Suprapubic skin (tissue), 4 donors: ENCODE measurements around the gene ACTN3. TPM values are rescaled to one million over a fixed set of nuclear protein-coding genes. Genes with fewer than 3 reads are reported as not detected.
"Not testable (repeated sequence)": the region's sequence is repeated elsewhere in the genome, so short reads cannot be mapped to it uniquely, and the experiment has no call there.

ENCODE experiments used
- DNase-seq, 2 donors: peaks; one replicate each; pipeline ENCODE4 v3.0.0-alpha.2; 2019; ENCODE audit warnings: low spot score in 2 of 2
- H3K27ac ChIP-seq: fragments of 200-600 bp; sonication (generic); one replicate; pipeline ENCODE4 v1.5.1; 2019
- H3K27me3 ChIP-seq: fragments of 200-600 bp; sonication (generic); one replicate; pipeline ENCODE4 v1.5.1; 2019
- H3K36me3 ChIP-seq: fragments of 200-600 bp; sonication (generic); one replicate; pipeline ENCODE4 v1.5.1; 2019
- H3K4me1 ChIP-seq: fragments of 200-600 bp; sonication (generic); one replicate; pipeline ENCODE4 v1.5.1; 2019
- H3K4me3 ChIP-seq: fragments of 200-600 bp; sonication (generic); one replicate; pipeline ENCODE4 v1.5.1; 2019; ENCODE audit warnings: mild to moderate bottlenecking
- H3K9me3 ChIP-seq: fragments of 200-600 bp; sonication (generic); one replicate; pipeline ENCODE4 v1.5.1; 2019
- EP300 ChIP-seq: sonication (generic); formaldehyde crosslinking; IDR thresholded peaks from one replicate; pipeline ENCODE4 v1.6.1; 2017; ENCODE audit warnings: antibody characterized with exemption
- POLR2A ChIP-seq, 2 donors: fragments of 450-650 bp; IDR thresholded peaks; one replicate each; pipeline ENCODE4 v1.6.1; 2017; ENCODE audit warnings: antibody characterized with exemption in 2 of 2, mild to moderate bottlenecking in 2 of 2, moderate library complexity in 2 of 2
- POLR2AphosphoS5 ChIP-seq, 3 donors: sonication (generic); formaldehyde crosslinking; IDR thresholded peaks; one replicate each; pipeline ENCODE4 v1.6.1; 2017; ENCODE audit warnings: antibody characterized with exemption in 3 of 3
- WGBS: methylation state at CpG from one replicate; pipeline ENCODE4 v1.1.5; 2018; 5-methylcytosine and 5-hydroxymethylcytosine counted together
- total RNA-seq, 4 donors: library from RNA; depleted of rRNA; stranded (reverse); fragments of >200 nt; gene quantifications; one replicate each; pipeline ENCODE4 v1.1.0, GENCODE V29; 2016
- TF ChIP-seq, protein P1 (sequence below), 2 donors: fragments of 200-600 bp in 1 of 2; fragments of 450-650 bp in 1 of 2; sonication (generic) in 1 of 2; IDR thresholded peaks; one replicate each; pipeline ENCODE4 v1.5.1; 2016 to 2019; ENCODE audit warnings: antibody characterized with exemption in 2 of 2, mild to moderate bottlenecking in 1 of 2, moderate library complexity in 1 of 2

ACTN3 gene
- total RNA-seq, 4 donors from 2014 or later, result not detected

DNA sequence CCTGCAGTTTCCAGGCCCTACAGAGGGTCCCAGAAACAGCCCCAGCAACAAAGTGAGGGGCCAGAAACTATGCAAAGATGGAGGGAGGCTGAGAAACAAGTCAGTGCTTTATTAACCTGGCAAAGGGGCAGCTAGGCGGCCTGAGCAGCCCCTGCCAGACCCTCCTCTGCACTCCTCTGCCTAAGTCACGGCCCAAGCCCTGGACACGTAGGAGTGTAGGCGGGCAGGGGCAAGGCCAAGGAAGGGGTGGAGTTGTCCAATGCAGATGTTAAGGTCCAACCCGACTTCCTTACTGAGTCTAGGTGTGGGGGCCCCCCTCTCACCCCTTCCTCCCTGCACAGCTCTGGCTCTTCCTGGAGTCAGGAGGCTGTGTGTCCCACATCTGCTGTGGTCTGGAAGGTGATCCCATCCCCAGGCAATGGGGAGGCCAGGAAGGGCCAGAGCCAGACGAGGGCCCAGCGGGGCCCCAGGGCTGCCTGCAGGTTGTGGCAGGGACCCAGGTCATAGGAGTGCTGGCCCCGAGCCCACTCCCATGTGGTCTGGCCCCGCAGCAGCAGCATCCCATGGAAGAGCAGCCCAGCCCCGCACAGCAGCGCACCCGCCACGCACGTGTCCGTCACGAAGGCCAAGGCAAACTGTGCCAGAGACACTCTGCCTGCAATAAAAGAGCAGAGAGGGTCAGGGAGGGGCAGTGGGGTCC lies 7.4 kb upstream of the ACTN3 start:
- H3K27ac ChIP-seq, result no peak overlapping the region
- TF ChIP-seq POLR2AphosphoS5 (IDR thresholded peaks at IDR 0.05), result no peak
- no peak for TF ChIP-seq EP300
- TF ChIP-seq POLR2A (IDR thresholded peaks at IDR 0.05), result no peak
- TF ChIP-seq, protein P1, sequence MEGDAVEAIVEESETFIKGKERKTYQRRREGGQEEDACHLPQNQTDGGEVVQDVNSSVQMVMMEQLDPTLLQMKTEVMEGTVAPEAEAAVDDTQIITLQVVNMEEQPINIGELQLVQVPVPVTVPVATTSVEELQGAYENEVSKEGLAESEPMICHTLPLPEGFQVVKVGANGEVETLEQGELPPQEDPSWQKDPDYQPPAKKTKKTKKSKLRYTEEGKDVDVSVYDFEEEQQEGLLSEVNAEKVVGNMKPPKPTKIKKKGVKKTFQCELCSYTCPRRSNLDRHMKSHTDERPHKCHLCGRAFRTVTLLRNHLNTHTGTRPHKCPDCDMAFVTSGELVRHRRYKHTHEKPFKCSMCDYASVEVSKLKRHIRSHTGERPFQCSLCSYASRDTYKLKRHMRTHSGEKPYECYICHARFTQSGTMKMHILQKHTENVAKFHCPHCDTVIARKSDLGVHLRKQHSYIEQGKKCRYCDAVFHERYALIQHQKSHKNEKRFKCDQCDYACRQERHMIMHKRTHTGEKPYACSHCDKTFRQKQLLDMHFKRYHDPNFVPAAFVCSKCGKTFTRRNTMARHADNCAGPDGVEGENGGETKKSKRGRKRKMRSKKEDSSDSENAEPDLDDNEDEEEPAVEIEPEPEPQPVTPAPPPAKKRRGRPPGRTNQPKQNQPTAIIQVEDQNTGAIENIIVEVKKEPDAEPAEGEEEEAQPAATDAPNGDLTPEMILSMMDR (IDR thresholded peaks at IDR 0.05), result no peak
- peaks cover 16% of the 10 kb centered on the region for H3K4me1 ChIP-seq
- no peaks in the 10 kb centered on the region for H3K27me3 ChIP-seq
- no peak overlapping the region for H3K4me3 ChIP-seq
- no peak for DNase-seq
- WGBS, result 82% methylated on average over 16 of the region's 16 CpGs
- peaks cover 67% of the 10 kb centered on the region for H3K36me3 ChIP-seq
- no peaks in the 10 kb centered on the region for H3K9me3 ChIP-seq

DNA sequence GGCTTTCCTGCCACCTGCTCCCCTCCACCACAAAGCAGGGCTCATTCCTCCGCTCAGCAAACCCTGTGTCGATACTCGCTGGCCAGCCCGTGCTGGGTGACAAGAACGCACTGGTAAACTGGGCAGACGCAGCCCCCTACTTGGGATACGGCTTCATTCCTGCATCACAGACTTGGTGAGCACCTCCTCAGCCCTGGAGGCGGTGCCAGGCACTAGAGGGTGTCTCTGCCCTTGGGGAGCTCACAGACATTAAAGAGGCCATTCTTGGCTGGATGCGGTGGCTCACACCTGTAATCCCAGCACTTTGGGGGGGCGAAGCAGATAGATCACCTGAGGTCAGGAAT lies 6.9 kb upstream of the ACTN3 start:
- peaks cover 21% of the 10 kb centered on the region for H3K4me1 ChIP-seq
- no peak overlapping the region for H3K4me3 ChIP-seq
- no peaks in the 10 kb centered on the region for H3K9me3 ChIP-seq
- TF ChIP-seq EP300 (no peak), POLR2AphosphoS5 (IDR thresholded peaks at IDR 0.05) (no peak), POLR2A (IDR thresholded peaks at IDR 0.05) (no peak)
- TF ChIP-seq, protein P1 (IDR thresholded peaks at IDR 0.05), result no peak
- H3K36me3 ChIP-seq, result peaks cover 66% of the 10 kb centered on the region
- H3K27me3 ChIP-seq, result no peaks in the 10 kb centered on the region
- WGBS, result 98% methylated on average over 9 of the region's 10 CpGs
- DNase-seq, result no peak
- no peak overlapping the region for H3K27ac ChIP-seq

DNA sequence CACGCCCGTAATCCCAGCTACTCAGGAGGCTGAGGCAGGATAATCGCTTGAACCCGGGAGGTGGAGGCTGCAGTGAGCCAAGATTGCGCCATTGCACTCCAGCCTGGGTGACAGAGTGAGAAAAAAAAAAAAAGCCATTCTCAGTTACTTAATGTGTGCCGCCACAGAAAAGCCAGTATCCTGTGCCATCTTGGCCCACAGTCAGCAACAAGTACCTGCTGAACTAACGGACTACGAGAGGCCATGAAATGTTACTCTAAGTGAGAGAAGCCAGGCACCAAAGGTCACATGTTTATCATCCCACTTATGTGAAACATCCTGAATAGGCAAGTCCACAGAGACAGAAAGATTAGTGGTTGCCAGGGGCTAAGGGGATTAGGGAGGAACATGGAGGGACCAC lies 6.1 kb upstream of the ACTN3 start:
- H3K4me3 ChIP-seq, H3K27me3 ChIP-seq, H3K27ac ChIP-seq, H3K9me3 ChIP-seq, DNase-seq: not testable (repeated sequence)
- H3K36me3 ChIP-seq, result peaks cover 60% of the 10 kb centered on the region
- 82% methylated on average over 8 of the region's 8 CpGs for WGBS
- peaks cover 29% of the 10 kb centered on the region for H3K4me1 ChIP-seq

DNA sequence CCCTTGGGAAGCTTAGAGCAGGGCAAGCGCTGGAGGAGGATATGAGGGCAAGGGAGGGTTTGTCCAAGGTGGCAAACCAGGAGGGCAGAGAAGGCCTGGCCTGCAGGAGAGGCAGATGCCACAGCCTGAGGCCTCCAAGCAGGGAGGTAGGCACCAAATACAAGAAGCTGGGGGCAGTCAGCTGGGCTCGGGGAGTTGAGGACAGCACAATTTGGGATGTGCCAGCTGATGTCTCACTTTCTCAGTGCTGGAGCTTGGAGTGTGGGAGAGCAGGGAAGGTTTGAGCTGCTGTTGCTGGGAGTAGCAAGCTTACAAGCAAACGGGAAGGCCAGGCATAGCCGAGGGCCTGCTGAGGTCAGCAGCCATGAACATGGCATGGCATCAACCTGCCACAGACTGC lies 4.8 kb upstream of the ACTN3 start:
- WGBS, result 75% methylated on average over 4 of the region's 4 CpGs
- no peak for DNase-seq
- Histone ChIP-seq H3K4me1 (peaks cover 36% of the 10 kb centered on the region), H3K27ac (no peak overlapping the region), H3K27me3 (no peaks in the 10 kb centered on the region), H3K9me3 (no peaks in the 10 kb centered on the region), H3K4me3 (no peak overlapping the region), H3K36me3 (peaks cover 47% of the 10 kb centered on the region)
- TF ChIP-seq POLR2AphosphoS5 (IDR thresholded peaks at IDR 0.05) (no peak), EP300 (no peak), POLR2A (IDR thresholded peaks at IDR 0.05) (no peak)
- TF ChIP-seq, protein P1 (IDR thresholded peaks at IDR 0.05), result no peak

DNA sequence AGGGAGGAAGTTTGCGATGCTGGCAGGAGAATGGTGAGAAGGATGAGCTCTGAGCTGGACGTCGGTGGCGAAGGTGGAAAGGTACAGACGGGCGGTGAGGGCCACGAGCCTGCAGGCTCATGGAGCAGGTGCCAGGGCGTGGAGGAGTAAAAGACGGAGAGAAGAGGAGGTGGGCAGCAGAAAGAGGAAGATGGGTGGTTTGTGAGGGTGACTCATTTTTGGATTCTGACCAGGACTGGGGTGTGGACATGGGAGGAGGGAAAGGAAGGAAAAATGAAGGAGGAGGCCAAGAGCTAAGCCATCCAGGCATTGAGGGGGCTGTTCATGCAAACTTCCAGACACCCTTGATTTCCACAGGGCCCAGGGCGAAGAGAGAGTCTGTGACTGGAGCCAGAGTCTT lies 4.3 kb upstream of the ACTN3 start:
- no peak for TF ChIP-seq POLR2A (IDR thresholded peaks at IDR 0.05)
- no peak for TF ChIP-seq EP300
- TF ChIP-seq POLR2AphosphoS5 (IDR thresholded peaks at IDR 0.05), result no peak
- TF ChIP-seq, protein P1 (IDR thresholded peaks at IDR 0.05), result no peak
- WGBS, result 72% methylated on average over 10 of the region's 10 CpGs
- no peaks in the 10 kb centered on the region for H3K9me3 ChIP-seq
- H3K27me3 ChIP-seq, result no peaks in the 10 kb centered on the region
- H3K36me3 ChIP-seq, result peaks cover 43% of the 10 kb centered on the region
- H3K4me1 ChIP-seq, result peaks cover 36% of the 10 kb centered on the region
- no peak overlapping the region for H3K27ac ChIP-seq
- DNase-seq, result no peak
- H3K4me3 ChIP-seq, result no peak overlapping the region
